Mesendoderm (in vitro differentiated cells): ENCODE measurements around the gene RECK.

ENCODE experiments used
- DNase-seq: peaks from one replicate; pipeline ENCODE4 v3.0.0; 2013
- H2AK5ac ChIP-seq: 2 replicates; pipeline ENCODE4 v1.6.1; 2013; ENCODE audit warnings: low read length, inconsistent platforms
- H2BK120ac ChIP-seq: 2 replicates; pipeline ENCODE4 v1.6.1; 2013; ENCODE audit warnings: low read depth, mild to moderate bottlenecking, low read length, moderate library complexity, mixed read lengths
- H2BK15ac ChIP-seq: replicated peaks from 2 replicates; pipeline ENCODE4 v1.6.1; 2013; ENCODE audit warnings: low read depth, mild to moderate bottlenecking, moderate library complexity
- H2BK5ac ChIP-seq: 2 replicates; pipeline ENCODE4 v1.6.1; 2013; ENCODE audit warnings: low read length, inconsistent platforms
- H3K18ac ChIP-seq: 2 replicates; pipeline ENCODE4 v1.6.1; 2013; ENCODE audit warnings: mild to moderate bottlenecking, low read length, mixed read lengths
- H3K23ac ChIP-seq: one replicate; pipeline ENCODE4 v1.6.1; 2013; ENCODE audit warnings: low read length
- H3K27ac ChIP-seq: 2 replicates; pipeline ENCODE4 v1.5.1; 2013; ENCODE audit warnings: low read depth, mild to moderate bottlenecking, inconsistent platforms, low read length, moderate library complexity
- H3K27me3 ChIP-seq: 2 replicates; pipeline ENCODE4 v1.6.1; 2013; ENCODE audit warnings: low read length, control low read depth, mild to moderate bottlenecking, inconsistent platforms; ENCODE audit not compliant: insufficient read depth, poor library complexity
- H3K36me3 ChIP-seq: 2 replicates; pipeline ENCODE4 v1.6.1; 2013; ENCODE audit warnings: low read length, inconsistent platforms; ENCODE audit not compliant: control insufficient read depth, insufficient read depth
- H3K4ac ChIP-seq: one replicate; pipeline ENCODE4 v1.6.1; 2013; ENCODE audit warnings: low read depth, mild to moderate bottlenecking, low read length, moderate library complexity
- H3K4me1 ChIP-seq: 2 replicates; pipeline ENCODE4 v1.6.1; 2013; ENCODE audit warnings: low read depth, low read length, inconsistent platforms; ENCODE audit not compliant: control insufficient read depth
- H3K4me2 ChIP-seq: 2 replicates; pipeline ENCODE4 v1.6.1; 2013; ENCODE audit warnings: low read length
- H3K4me3 ChIP-seq: 2 replicates; pipeline ENCODE4 v1.5.1; 2013; ENCODE audit warnings: mild to moderate bottlenecking, low read length
- H3K56ac ChIP-seq: one replicate; pipeline ENCODE4 v1.6.1; 2013; ENCODE audit warnings: low read length
- H3K79me1 ChIP-seq: 2 replicates; pipeline ENCODE4 v1.6.1; 2013; ENCODE audit warnings: low read length, inconsistent platforms
- H3K79me2 ChIP-seq: 2 replicates; pipeline ENCODE4 v1.6.1; 2013; ENCODE audit warnings: mild to moderate bottlenecking, low read length; ENCODE audit not compliant: control insufficient read depth, insufficient read depth
- H3K9ac ChIP-seq: 2 replicates; pipeline ENCODE4 v1.6.1; 2013; ENCODE audit warnings: low read length, inconsistent platforms
- H4K5ac ChIP-seq: one replicate; pipeline ENCODE4 v1.6.1; 2013; ENCODE audit warnings: low read length
- H4K8ac ChIP-seq: one replicate; pipeline ENCODE4 v1.6.1; 2013; ENCODE audit warnings: low read depth, mild to moderate bottlenecking, control low read depth, low read length, moderate library complexity
- WGBS: extraction: QIAGEN DNeasy Blood & Tissue Kit; methylation state at CpG from one replicate; pipeline ENCODE4 v1.1.7; 2013; ENCODE audit warnings: low lambda C conversion rate, missing lambda C conversion rate; ENCODE audit not compliant: insufficient coverage; ENCODE audit errors: extremely low coverage; 5-methylcytosine and 5-hydroxymethylcytosine counted together

Gene RECK

DNA sequence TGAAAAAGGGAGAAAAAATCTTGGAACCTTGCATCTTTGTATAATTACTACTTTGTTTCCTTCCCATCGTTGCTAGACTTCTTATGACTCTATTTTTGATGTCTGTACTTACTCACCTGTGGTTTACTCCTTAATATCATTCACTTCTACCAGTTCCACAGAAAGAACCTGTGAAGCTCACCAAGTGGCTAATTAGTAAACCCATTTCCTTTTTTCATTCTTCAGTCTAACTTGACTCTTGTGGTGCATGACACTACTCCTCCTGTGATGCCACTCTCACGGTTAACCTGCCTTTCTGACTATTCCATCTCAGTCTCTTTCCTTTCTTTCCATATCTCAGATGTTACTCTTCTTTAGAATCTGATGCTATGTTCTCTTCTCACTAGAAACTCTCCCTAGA is 14.6 kb downstream of the RECK start:
- Histone ChIP-seq H3K4me2 (no peak overlapping the region), H3K79me1 (peaks cover 10% of the 10 kb centered on the region), H4K5ac (no peak overlapping the region), H3K4me1 (peaks cover 3% of the 10 kb centered on the region), H2BK15ac (no peak overlapping the region), H3K36me3 (no peaks in the 10 kb centered on the region), H3K23ac (no peak overlapping the region), H3K18ac (no peak overlapping the region), H2BK5ac (no peak overlapping the region), H3K56ac (no peak overlapping the region), H3K27ac (no peak overlapping the region), H3K79me2 (no peaks in the 10 kb centered on the region), H2AK5ac (no peak overlapping the region), H2BK120ac (no peak overlapping the region), H3K27me3 (no peaks in the 10 kb centered on the region), H4K8ac (no peak overlapping the region), H3K4me3 (no peak overlapping the region), H3K9ac (no peak overlapping the region), H3K4ac (no peak overlapping the region)
- no CpG with 5 or more reads among the region's 2 CpGs for WGBS
- DNase-seq = no peak

DNA sequence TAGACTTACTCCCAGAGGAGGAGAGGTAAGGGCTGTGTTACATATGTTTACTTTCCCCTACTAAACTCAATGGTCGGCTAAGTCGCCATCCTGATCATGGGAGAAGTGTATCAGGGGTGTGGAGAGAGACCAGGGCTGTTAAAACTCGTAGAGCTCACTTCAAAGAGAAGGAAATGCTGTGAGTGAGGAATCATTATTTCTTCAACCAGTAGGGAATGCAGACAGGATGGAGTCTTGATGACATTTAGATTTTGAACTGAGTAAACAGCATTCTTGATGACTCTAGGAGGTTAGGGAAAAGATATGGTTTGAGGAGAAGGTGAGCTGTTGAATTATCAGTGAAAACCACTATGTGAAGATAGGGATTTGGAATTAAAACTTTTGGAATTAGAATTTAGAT is 17.3 kb downstream of the RECK start:
- H3K9ac ChIP-seq = no peak overlapping the region
- no peak overlapping the region for H3K4me2 ChIP-seq
- H2AK5ac ChIP-seq = no peak overlapping the region
- H2BK120ac ChIP-seq = no peak overlapping the region
- peaks cover 4% of the 10 kb centered on the region for H3K79me1 ChIP-seq
- no peak overlapping the region for H3K4ac ChIP-seq
- no peak overlapping the region for H3K23ac ChIP-seq
- peaks cover 3% of the 10 kb centered on the region for H3K4me1 ChIP-seq
- no peak overlapping the region for H3K27ac ChIP-seq
- no peaks in the 10 kb centered on the region for H3K36me3 ChIP-seq
- H4K8ac ChIP-seq = no peak overlapping the region
- no peak overlapping the region for H3K18ac ChIP-seq
- no peaks in the 10 kb centered on the region for H3K79me2 ChIP-seq
- WGBS = no CpG with 5 or more reads among the region's 3 CpGs
- H2BK15ac ChIP-seq = no peak overlapping the region
- DNase-seq = peak; percentile 87
- no peak overlapping the region for H3K56ac ChIP-seq
- H2BK5ac ChIP-seq = no peak overlapping the region
- no peak overlapping the region for H3K4me3 ChIP-seq
- no peak overlapping the region for H4K5ac ChIP-seq
- H3K27me3 ChIP-seq = no peaks in the 10 kb centered on the region

DNA sequence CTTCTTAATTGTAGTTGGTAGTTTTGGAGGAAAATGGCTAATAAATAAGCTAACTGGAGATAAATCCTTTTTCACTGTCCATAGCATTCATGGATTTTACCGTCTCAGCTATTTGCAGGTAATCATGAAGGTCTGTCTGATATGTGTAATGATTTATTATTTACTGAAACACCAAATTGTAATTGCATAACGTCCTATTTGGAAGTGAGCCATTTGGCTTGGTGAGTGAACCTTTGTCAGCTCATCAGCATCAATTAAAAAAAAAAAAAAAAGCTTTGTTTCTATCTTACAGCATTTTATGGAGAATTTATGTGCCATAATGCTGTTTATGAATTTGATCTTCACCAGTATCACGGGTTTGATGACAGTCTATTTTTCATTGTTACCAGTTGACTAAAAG is 20.2 kb downstream of the RECK start:
- no peak overlapping the region for H2BK5ac ChIP-seq
- no peak overlapping the region for H3K4me2 ChIP-seq
- no CpG with 5 or more reads among the region's 3 CpGs for WGBS
- H4K8ac ChIP-seq = no peak overlapping the region
- no peaks in the 10 kb centered on the region for H3K79me2 ChIP-seq
- no peak overlapping the region for H3K27ac ChIP-seq
- H4K5ac ChIP-seq = no peak overlapping the region
- no peak overlapping the region for H2AK5ac ChIP-seq
- H2BK15ac ChIP-seq = no peak overlapping the region
- H3K27me3 ChIP-seq = no peaks in the 10 kb centered on the region
- DNase-seq = no peak
- H3K79me1 ChIP-seq = no peaks in the 10 kb centered on the region
- H3K4me1 ChIP-seq = no peaks in the 10 kb centered on the region
- H3K18ac ChIP-seq = no peak overlapping the region
- H3K56ac ChIP-seq = no peak overlapping the region
- H3K23ac ChIP-seq = no peak overlapping the region
- no peaks in the 10 kb centered on the region for H3K36me3 ChIP-seq
- H3K4ac ChIP-seq = no peak overlapping the region
- H2BK120ac ChIP-seq = no peak overlapping the region
- no peak overlapping the region for H3K9ac ChIP-seq
- H3K4me3 ChIP-seq = no peak overlapping the region

DNA sequence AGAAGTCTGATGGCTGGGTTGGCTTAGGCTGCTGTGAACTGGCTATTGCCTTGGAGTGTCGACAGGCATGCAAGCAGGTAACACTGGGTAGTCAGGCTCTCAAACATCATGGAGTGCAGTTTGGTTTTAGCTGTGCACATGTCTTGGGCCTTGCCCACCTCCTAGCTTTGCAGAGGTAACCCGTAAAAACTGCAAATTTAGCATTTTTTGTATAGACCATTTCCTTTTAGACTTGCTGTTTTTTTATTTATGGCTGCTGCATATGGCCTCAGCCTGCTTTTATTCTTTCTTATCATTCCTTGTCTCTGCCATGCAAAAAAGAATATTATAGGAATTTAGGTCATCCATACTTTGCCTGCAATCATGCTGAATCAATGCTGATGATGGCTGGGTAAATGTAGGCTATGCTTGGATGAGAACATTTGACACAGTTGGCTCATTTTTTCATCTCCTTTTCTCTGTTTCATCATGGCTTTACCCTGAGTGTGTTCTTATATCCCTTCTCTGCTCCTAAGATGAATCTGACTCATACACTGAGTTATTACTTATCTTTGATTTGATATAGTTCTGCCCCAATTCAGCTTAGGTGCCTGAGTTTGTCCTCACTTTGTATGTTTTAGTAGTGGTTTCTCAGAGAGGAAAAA is 27.2 kb downstream of the RECK start:
- Histone ChIP-seq H3K79me1 (no peaks in the 10 kb centered on the region), H4K5ac (no peak overlapping the region), H3K4me2 (no peak overlapping the region), H3K4me3 (no peak overlapping the region), H2BK15ac (no peak overlapping the region), H3K18ac (no peak overlapping the region), H3K27ac (no peak overlapping the region), H3K9ac (no peak overlapping the region), H3K4me1 (no peaks in the 10 kb centered on the region), H3K4ac (no peak overlapping the region), H2BK120ac (no peak overlapping the region), H3K23ac (no peak overlapping the region), H3K27me3 (no peaks in the 10 kb centered on the region), H2AK5ac (no peak overlapping the region), H4K8ac (no peak overlapping the region), H3K36me3 (no peaks in the 10 kb centered on the region), H3K56ac (no peak overlapping the region), H3K79me2 (no peaks in the 10 kb centered on the region), H2BK5ac (no peak overlapping the region)
- WGBS = no CpG with 5 or more reads among the region's 2 CpGs
- no peak for DNase-seq

DNA sequence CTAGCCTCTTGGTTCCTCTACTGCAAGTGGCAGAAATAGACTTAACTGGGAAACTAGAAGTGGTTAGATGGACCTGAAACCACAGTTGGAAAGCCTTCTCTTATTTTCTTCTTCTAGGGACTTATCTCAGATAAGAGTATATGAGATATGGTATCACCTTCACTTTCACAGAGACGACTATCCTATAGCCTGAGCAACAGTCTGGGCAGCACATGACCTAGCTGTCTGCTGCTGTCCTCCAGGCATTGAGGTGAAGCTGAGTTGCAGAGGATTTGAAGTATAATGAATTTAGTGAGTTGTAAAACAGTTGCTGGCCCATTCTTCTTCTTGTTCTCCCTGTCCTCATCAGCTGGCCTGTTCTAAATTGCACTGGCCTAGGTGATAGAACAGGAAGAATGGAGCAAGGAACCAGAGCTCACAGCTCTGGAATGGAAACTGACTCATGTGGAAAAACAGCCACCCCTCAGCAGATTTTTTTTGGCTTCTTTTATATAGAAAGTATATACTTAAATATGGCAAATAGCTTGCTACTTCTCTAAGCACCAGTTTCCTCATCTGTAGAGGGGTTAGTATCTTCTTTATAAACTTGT is 27.8 kb downstream of the RECK start:
- no peaks in the 10 kb centered on the region for H3K79me2 ChIP-seq
- no peaks in the 10 kb centered on the region for H3K4me1 ChIP-seq
- no peak overlapping the region for H3K9ac ChIP-seq
- no CpG with 5 or more reads among the region's 1 CpG for WGBS
- H2BK15ac ChIP-seq = no peak overlapping the region
- H2BK5ac ChIP-seq = no peak overlapping the region
- no peaks in the 10 kb centered on the region for H3K27me3 ChIP-seq
- peak overlapping the region; percentile 36 for H3K4ac ChIP-seq
- no peak overlapping the region for H4K8ac ChIP-seq
- no peak overlapping the region for H3K4me3 ChIP-seq
- H3K56ac ChIP-seq = no peak overlapping the region
- H3K23ac ChIP-seq = no peak overlapping the region
- no peak overlapping the region for H2BK120ac ChIP-seq
- H4K5ac ChIP-seq = no peak overlapping the region
- H3K79me1 ChIP-seq = no peaks in the 10 kb centered on the region
- no peaks in the 10 kb centered on the region for H3K36me3 ChIP-seq
- no peak overlapping the region for H3K27ac ChIP-seq
- H3K18ac ChIP-seq = no peak overlapping the region
- DNase-seq = peak; percentile 47
- H2AK5ac ChIP-seq = no peak overlapping the region
- no peak overlapping the region for H3K4me2 ChIP-seq

DNA sequence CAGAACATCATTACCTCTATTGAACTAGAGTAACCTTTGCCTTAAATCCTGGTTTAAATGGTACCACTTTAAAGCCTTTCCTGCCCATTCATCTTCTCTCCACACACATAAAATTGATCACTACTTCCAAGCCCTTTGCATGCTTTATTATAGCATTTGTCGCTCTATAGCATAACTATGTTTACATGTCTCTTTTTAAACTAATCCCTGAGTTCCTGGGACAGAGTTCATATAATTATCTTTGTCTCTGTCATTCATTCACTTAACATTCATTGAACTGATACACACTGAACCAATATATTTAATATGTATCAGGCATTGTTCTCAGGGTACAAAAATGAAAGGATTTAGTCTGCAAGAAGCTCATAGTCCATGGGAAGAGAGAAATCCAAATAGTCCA is 37.3 kb downstream of the RECK start:
- H2BK5ac ChIP-seq = no peak overlapping the region
- H3K18ac ChIP-seq = no peak overlapping the region
- DNase-seq = no peak
- no peak overlapping the region for H2BK120ac ChIP-seq
- H3K27me3 ChIP-seq = no peaks in the 10 kb centered on the region
- H2AK5ac ChIP-seq = no peak overlapping the region
- H3K27ac ChIP-seq = no peak overlapping the region
- no peak overlapping the region for H2BK15ac ChIP-seq
- no peaks in the 10 kb centered on the region for H3K36me3 ChIP-seq
- no peaks in the 10 kb centered on the region for H3K4me1 ChIP-seq
- H3K23ac ChIP-seq = no peak overlapping the region
- WGBS = no CpG with 5 or more reads among the region's 1 CpG
- H3K79me1 ChIP-seq = no peaks in the 10 kb centered on the region
- H3K9ac ChIP-seq = no peak overlapping the region
- no peak overlapping the region for H4K5ac ChIP-seq
- no peak overlapping the region for H3K4me3 ChIP-seq
- no peak overlapping the region for H4K8ac ChIP-seq
- no peak overlapping the region for H3K4me2 ChIP-seq
- no peak overlapping the region for H3K56ac ChIP-seq
- no peaks in the 10 kb centered on the region for H3K79me2 ChIP-seq
- no peak overlapping the region for H3K4ac ChIP-seq
